K562 (cell line): Measurements from ENCODE around the gene FUCA1. TPM values are rescaled to one million over a fixed set of nuclear protein-coding genes. Genes with fewer than 3 reads are reported as not detected.

Source experiments
- ATAC-seq: fragments of 200-7000 bp; cut with Tn5 transposase; 3 replicates; pipeline ENCODE4 v1.9.1; 2020; ENCODE audit warnings: moderate library complexity
- BruUV-seq: library from RNA; stranded (reverse); fragments of 400-500 nt; replicated peaks from 2 replicates; lab custom pipeline; 2021; lab: Mats Ljungman, UMichigan
- CTCF ChIA-PET: fragments of 300-600 bp; formaldehyde crosslinking; extraction: SDS; loops from one replicate; lab custom pipeline; 2021; ENCODE audit warnings: low intra/inter-chr PET ratio; lab: Yijun Ruan, JAX
- POLR2A ChIA-PET: fragments of 300-600, 350-650 bp; sonication (Branson Sonifier 250); formaldehyde crosslinking; extraction: SDS; loops from one replicate; lab custom pipeline; 2021; ENCODE audit warnings: antibody characterized with exemption, inconsistent platforms; lab: Yijun Ruan, JAX
- DNase-seq, 4 experiments: peaks; one replicate each; pipeline versions ENCODE4 v3.0.0 to v3.0.0-alpha.2; 2011 to 2018; ENCODE audit warnings: low spot score in 3 of 4, mixed read lengths in 3 of 4; ENCODE audit errors: extremely low read depth in 1 of 4
- FAIRE-seq: peaks from 2 replicates; lab custom pipeline; 2011; peaks lifted over from hg19 to GRCh38; lab: Jason Lieb, UNC
- H2AFZ ChIP-seq: 2 replicates; pipeline ENCODE4 v1.6.0; 2011; ENCODE audit warnings: low read depth, low read length, control low read depth, inconsistent platforms
- H3K27ac ChIP-seq: fragments of 200-600 bp; 3 replicates; pipeline ENCODE4 v1.8.0; 2011; ENCODE audit warnings: low read depth, mild to moderate bottlenecking, control low read depth, inconsistent platforms, low read length, moderate library complexity, mixed read lengths; ENCODE audit errors: extremely low read depth
- H3K27me3 ChIP-seq, 2 experiments: fragments of 300-600 bp in 1 of 2; 2 replicates in 1 of 2; 3 replicates in 1 of 2; pipeline versions ENCODE4 v1.6.0 to v1.8.0; 2011; ENCODE audit warnings: inconsistent platforms in 2 of 2, low read length in 2 of 2, mild to moderate bottlenecking in 1 of 2, mixed read lengths in 1 of 2, moderate library complexity in 1 of 2; ENCODE audit not compliant: control insufficient read depth in 2 of 2, insufficient read depth in 2 of 2
- H3K36me3 ChIP-seq: fragments of 300-600 bp; 3 replicates; pipeline ENCODE4 v1.8.0; 2011; ENCODE audit warnings: mild to moderate bottlenecking, low read length, inconsistent platforms; ENCODE audit not compliant: control insufficient read depth, insufficient read depth
- H3K4me1 ChIP-seq, 2 experiments: fragments of 200-600 bp in 1 of 2; replicated peaks in 1 of 2; 2 replicates in 1 of 2; 3 replicates in 1 of 2; pipeline versions ENCODE4 v1.5.1 to v1.8.0; 2011; ENCODE audit warnings: inconsistent platforms in 2 of 2, low read length in 2 of 2, mild to moderate bottlenecking in 1 of 2, mixed read lengths in 1 of 2, moderate library complexity in 1 of 2; ENCODE audit not compliant: control insufficient read depth in 2 of 2, insufficient read depth in 2 of 2
- H3K4me2 ChIP-seq: 2 replicates; pipeline ENCODE4 v1.6.1; 2011; ENCODE audit warnings: low read length, control low read depth, inconsistent platforms, mixed read lengths; ENCODE audit not compliant: insufficient read depth
- H3K4me3 ChIP-seq: fragments of 200-600 bp; sonication (generic), shearing (Covaris generic); 2 replicates; pipeline ENCODE4 v1.5.1; 2016; ENCODE audit warnings: control low read depth, inconsistent platforms
- H3K79me2 ChIP-seq: fragments of 200-600 bp; 3 replicates; pipeline ENCODE4 v1.8.0; 2011; ENCODE audit warnings: low read length, inconsistent platforms; ENCODE audit not compliant: control insufficient read depth, insufficient read depth
- H3K9ac ChIP-seq, 2 experiments: 2 replicates each; pipeline versions ENCODE4 v1.6.0 to v1.6.1; 2011; ENCODE audit warnings: low read depth in 2 of 2, low read length in 2 of 2, control low read depth in 1 of 2, inconsistent platforms in 1 of 2, mild to moderate bottlenecking in 1 of 2, mixed read lengths in 1 of 2; ENCODE audit not compliant: insufficient read depth in 1 of 2
- H3K9me1 ChIP-seq: one replicate; pipeline ENCODE4 v1.6.0; 2011; ENCODE audit warnings: inconsistent platforms, mild to moderate bottlenecking, low read length, moderate library complexity; ENCODE audit not compliant: control insufficient read depth, insufficient read depth
- H3K9me3 ChIP-seq: replicated peaks from 2 replicates; pipeline ENCODE4 v1.5.1; 2011; ENCODE audit warnings: low read depth, low read length, inconsistent platforms; ENCODE audit not compliant: control insufficient read depth, insufficient read depth
- H4K20me1 ChIP-seq: replicated peaks from 2 replicates; pipeline ENCODE4 v1.6.1; 2011; ENCODE audit warnings: low read length, inconsistent platforms, mixed read lengths; ENCODE audit not compliant: control insufficient read depth, insufficient read depth
- COPS2 ChIP-seq: fragments of 450-650 bp; conservative IDR thresholded peaks from 2 replicates; pipeline ENCODE4 v1.6.1; 2016; ENCODE audit warnings: mild to moderate bottlenecking, moderate library complexity
- CTCF ChIP-seq, 3 experiments: IDR thresholded peaks in 2 of 3; conservative IDR thresholded peaks in 1 of 3; 2 replicates each; pipeline ENCODE4 v1.5.1; 2011 to 2012; ENCODE audit warnings: low read length in 3 of 3, mild to moderate bottlenecking in 3 of 3, control low read depth in 2 of 3, improper control_type of control experiment in 1 of 3, inconsistent platforms in 1 of 3, low read depth in 1 of 3, mixed read lengths in 1 of 3, moderate library complexity in 1 of 3; ENCODE audit not compliant: insufficient read depth in 2 of 3
- NCOA4 ChIP-seq: fragments of 450-650 bp; IDR thresholded peaks from 2 replicates; pipeline ENCODE4 v1.6.1; 2018; ENCODE audit warnings: mild to moderate bottlenecking; ENCODE audit not compliant: partially characterized antibody
- NFXL1 ChIP-seq: fragments of 450-650 bp; formaldehyde crosslinking; IDR thresholded peaks from 2 replicates; pipeline ENCODE4 v1.4.0; 2021; ENCODE audit warnings: mild to moderate bottlenecking
- POLR2H ChIP-seq: IDR thresholded peaks from 2 replicates; pipeline ENCODE4 v1.6.1; 2016; ENCODE audit warnings: missing genetic modification characterization, low read depth, mild to moderate bottlenecking, control low read depth, missing compliant biosample characterization, moderate library complexity
- TCFL5 ChIP-seq: fragments of 250-450 bp; sonication (Bioruptor Pico); conservative IDR thresholded peaks from 2 replicates; pipeline ENCODE4 v1.6.1; 2021; ENCODE audit warnings: mild to moderate bottlenecking, moderate library complexity, matching md5 sums
- ZNF318 ChIP-seq, 2 experiments: fragments of 450-650 bp; IDR thresholded peaks; 2 replicates each; pipeline ENCODE4 v1.6.1; 2016; ENCODE audit warnings: mild to moderate bottlenecking in 2 of 2, borderline replicate concordance in 1 of 2, low read depth in 1 of 2, moderate library complexity in 1 of 2
- WGBS: fragments of 100-300 bp; shearing (Covaris generic); methylation state at CpG from one replicate; pipeline ENCODE4 v1.1.6; 2016; ENCODE audit warnings: low coverage, mixed read lengths; ENCODE audit not compliant: insufficient coverage; ENCODE audit errors: missing lambda C conversion rate; 5-methylcytosine and 5-hydroxymethylcytosine counted together
- in situ Hi-C: fragments of 300-500 bp; cut with MboI; formaldehyde crosslinking; loops from 4 replicates; pipeline ENCODE4 v1.15.0; 2018; ENCODE audit warnings: inconsistent platforms, mixed read lengths
- intact Hi-C: fragments of 100-400 bp; cut with micrococcal nuclease; formaldehyde crosslinking; loops from 2 replicates; pipeline ENCODE4 v1.14.2; 2022
- polyA plus RNA-seq, 8 experiments: library from polyadenylated mRNA; depleted of rRNA in 4 of 8; stranded (reverse) in 5 of 8; unstranded in 3 of 8; fragments of >200 nt; fragmentation: Nextera tagmentation in 2 of 8; fragmentation: Illumina TruSeq in 1 of 8; extraction: Ambion mirVana in 2 of 8; extraction: Trizol in 1 of 8; gene quantifications; 2 replicates each; pipeline versions ENCODE4 v1.2.1 to v1.2.3, GENCODE V29; 2011 to 2014; ENCODE audit warnings: inconsistent platforms in 1 of 8, missing spikeins in 1 of 8
- total RNA-seq, 7 experiments: library from RNA; depleted of rRNA in 6 of 7; stranded (reverse); fragments of >200 nt in 6 of 7; fragmentation: Illumina TruSeq in 2 of 7; extraction: Trizol in 2 of 7; gene quantifications; 2 replicates each; pipeline versions ENCODE4 v1.2.1 to v1.2.3, GENCODE V29; 2011 to 2021; ENCODE audit warnings: low replicate concordance in 1 of 7

The FUCA1 gene
- total and polyA plus RNA-seq, 9 of the 15 experiments (the other 6 are each of a cell fraction or from before 2014, with no cell fraction given) = 7.0 to 20.5 (median 13.5) TPM

- WGBS = 26% methylated on average over 19 of the region's 19 CpGs
- peak overlapping the region; percentile 74 for H3K27ac ChIP-seq
- intact Hi-C loops = loop anchor here (2.0 kb wide), 1 partner anchor 29 kb away; no protein-coding TSS in a partner anchor
- H3K9me1 ChIP-seq = peaks cover 5% of the 10 kb centered on the region
- POLR2A ChIA-PET = interaction anchor here (0.6 to 6.8 kb wide), 11 partner anchors 10 to 884 kb away, joined by 3 to 71 read pairs (median 3); partner anchors contain the start of genes LYPLA2, PITHD1 and PNRC2
- BruUV-seq = TSS peak; percentile 61
- H2AFZ ChIP-seq = peak overlapping the region; percentile 69
- H3K9ac ChIP-seq = peak overlapping the region; percentile 93 to 98
- no peak for FAIRE-seq
- no peaks in the 10 kb centered on the region for H3K27me3 ChIP-seq
- H3K4me3 ChIP-seq = peak overlapping the region; percentile 80
- H4K20me1 ChIP-seq = no peaks in the 10 kb centered on the region
- no peaks in the 10 kb centered on the region for H3K9me3 ChIP-seq
- 0 out of 3 replicates have a peak, but pooled peaks have one; percentile 0 for ATAC-seq
- peaks cover 24% of the 10 kb centered on the region for H3K79me2 ChIP-seq
- no peak for DNase-seq
- CTCF ChIA-PET = no interaction called here
- peak overlapping the region; percentile 96 for H3K4me2 ChIP-seq
- in situ Hi-C loops = no loop called here
- peaks cover 21 to 35% of the 10 kb centered on the region in 2 experiments for H3K4me1 ChIP-seq
- H3K36me3 ChIP-seq = peaks cover 30% of the 10 kb centered on the region; the same call in 2 of the 3 replicates
- no peak for TF ChIP-seq ZNF318 (IDR thresholded peaks at IDR 0.05; ENCODE audit: borderline replicate concordance in 1 of 2, low read depth in 1 of 2)
- TF ChIP-seq NFXL1 (CRISPR knock-in tag) = no peak
- TF ChIP-seq TCFL5 (CRISPR knock-in tag) = no peak
- no peak for TF ChIP-seq NCOA4
- no peak for TF ChIP-seq CTCF (IDR thresholded peaks at IDR 0.05 in 2 of 3, conservative IDR thresholded peaks at IDR 0.05 in 1 of 3; ENCODE audit: insufficient read depth in 2 of 3, low read depth in 1 of 3, low read length in 3 of 3)
- TF ChIP-seq POLR2H = 0 out of 2 replicates have a peak, but pooled peaks have one; percentile 37
- no peak for TF ChIP-seq COPS2
These were observed 66.7 kb downstream of the FUCA1 start for GRCh38 chr1:23801338-23801748.
